ENCODE measurements around the gene CTNNBL1. TPM values are rescaled to one million over a fixed set of nuclear protein-coding genes. Genes with fewer than 3 reads are reported as not detected.

CTNNBL1 gene
- total RNA-seq, 4 donors from 2014 or later, result 25.5 to 38.4 (median 35.1) TPM

DNA sequence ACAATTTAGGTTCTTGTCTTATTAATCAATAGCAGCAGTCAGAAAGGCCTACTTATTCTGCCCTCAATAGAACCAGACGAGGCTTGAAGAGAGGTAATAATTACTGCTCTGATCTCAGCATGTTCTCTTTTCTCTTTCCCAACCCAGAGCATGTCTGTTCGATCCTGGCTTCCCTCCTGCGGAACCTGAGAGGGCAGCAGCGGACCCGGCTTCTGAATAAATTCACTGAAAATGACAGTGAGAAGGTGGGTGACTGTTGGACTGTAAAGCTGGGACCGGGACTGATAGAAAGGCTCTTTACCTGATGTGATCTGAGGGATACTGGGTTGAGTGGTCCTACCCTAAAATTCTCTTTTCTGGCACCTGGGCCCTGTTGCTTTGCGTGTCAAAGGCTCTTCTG, 146.1 kb downstream of the CTNNBL1 start:
- WGBS, 2 donors, result 80 to 83% methylated on average over 7 of the region's 7 CpGs
- peaks cover 0 to 50% (median 0%) of the 10 kb centered on the region in 3 donors for H3K36me3 ChIP-seq
- DNase-seq (ENCODE audit: low spot score in 2 of 2), result no peak

DNA sequence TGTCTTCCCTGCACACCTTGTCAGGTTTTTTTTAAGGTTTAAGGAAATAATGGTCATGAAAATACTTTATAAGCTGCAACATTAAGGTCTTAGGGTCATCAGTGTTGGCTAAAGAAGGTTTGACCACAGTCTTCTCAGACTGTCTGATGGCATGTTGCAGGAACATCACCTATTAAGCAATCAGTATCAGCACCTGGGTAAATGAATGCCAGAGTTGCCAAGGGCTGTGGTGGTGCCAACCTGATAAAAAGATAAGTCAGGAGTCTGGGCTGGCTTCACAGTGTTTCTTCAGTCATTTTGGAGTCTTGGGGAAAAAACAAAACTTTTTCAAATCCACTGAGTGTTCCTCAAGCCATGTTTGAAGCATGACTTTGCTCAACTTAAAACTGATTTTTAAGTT, 147.6 kb downstream of the CTNNBL1 start:
- DNase-seq (ENCODE audit: low spot score in 2 of 2), result no peak
- no peak overlapping the region for H3K4me3 ChIP-seq
- H3K4me1 ChIP-seq, result no peaks in the 10 kb centered on the region
- TF ChIP-seq, protein P1, sequence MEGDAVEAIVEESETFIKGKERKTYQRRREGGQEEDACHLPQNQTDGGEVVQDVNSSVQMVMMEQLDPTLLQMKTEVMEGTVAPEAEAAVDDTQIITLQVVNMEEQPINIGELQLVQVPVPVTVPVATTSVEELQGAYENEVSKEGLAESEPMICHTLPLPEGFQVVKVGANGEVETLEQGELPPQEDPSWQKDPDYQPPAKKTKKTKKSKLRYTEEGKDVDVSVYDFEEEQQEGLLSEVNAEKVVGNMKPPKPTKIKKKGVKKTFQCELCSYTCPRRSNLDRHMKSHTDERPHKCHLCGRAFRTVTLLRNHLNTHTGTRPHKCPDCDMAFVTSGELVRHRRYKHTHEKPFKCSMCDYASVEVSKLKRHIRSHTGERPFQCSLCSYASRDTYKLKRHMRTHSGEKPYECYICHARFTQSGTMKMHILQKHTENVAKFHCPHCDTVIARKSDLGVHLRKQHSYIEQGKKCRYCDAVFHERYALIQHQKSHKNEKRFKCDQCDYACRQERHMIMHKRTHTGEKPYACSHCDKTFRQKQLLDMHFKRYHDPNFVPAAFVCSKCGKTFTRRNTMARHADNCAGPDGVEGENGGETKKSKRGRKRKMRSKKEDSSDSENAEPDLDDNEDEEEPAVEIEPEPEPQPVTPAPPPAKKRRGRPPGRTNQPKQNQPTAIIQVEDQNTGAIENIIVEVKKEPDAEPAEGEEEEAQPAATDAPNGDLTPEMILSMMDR (IDR thresholded peaks at IDR 0.05), result no peak
- TF ChIP-seq POLR2A (IDR thresholded peaks at IDR 0.05) (no peak), EP300 (IDR thresholded peaks at IDR 0.05) (no peak)
- H3K27ac ChIP-seq, result no peak overlapping the region
- peaks cover 0 to 64% (median 0%) of the 10 kb centered on the region in 3 donors for H3K36me3 ChIP-seq
- no peaks in the 10 kb centered on the region for H3K9me3 ChIP-seq
- H3K27me3 ChIP-seq, result no peaks in the 10 kb centered on the region

More for the DNA sequence above, 146.1 kb downstream of the CTNNBL1 start:
- Histone ChIP-seq H3K4me3 (no peak overlapping the region), H3K4me1 (no peaks in the 10 kb centered on the region), H3K27me3 (no peaks in the 10 kb centered on the region), H3K27ac (no peak overlapping the region), H3K9me3 (no peaks in the 10 kb centered on the region)
- TF ChIP-seq, protein P1 (IDR thresholded peaks at IDR 0.05), result no peak
- TF ChIP-seq POLR2A (IDR thresholded peaks at IDR 0.05) (no peak), EP300 (IDR thresholded peaks at IDR 0.05) (no peak)

DNA sequence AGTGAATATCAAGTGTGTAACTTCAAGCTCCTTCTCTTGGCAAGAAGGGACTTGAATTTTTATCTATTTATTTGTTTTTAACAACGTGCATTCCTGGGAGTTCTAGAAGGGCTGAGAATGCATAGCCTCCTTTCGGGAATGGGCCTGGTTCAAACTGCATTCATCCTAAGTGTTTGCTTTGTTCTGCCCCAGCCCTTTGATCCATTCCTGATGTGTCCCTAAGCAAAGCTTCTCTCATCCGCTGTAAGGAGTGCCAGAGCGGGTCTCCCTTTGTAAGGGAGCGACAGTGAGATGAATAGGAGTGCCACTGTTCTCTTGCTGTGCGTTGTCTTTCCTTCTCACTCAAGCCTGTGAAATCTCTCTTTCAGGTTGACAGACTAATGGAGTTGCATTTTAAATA, 148.1 kb downstream of the CTNNBL1 start:
- TF ChIP-seq EP300 (IDR thresholded peaks at IDR 0.05) (no peak), POLR2A (IDR thresholded peaks at IDR 0.05) (no peak)
- TF ChIP-seq, protein P1 (IDR thresholded peaks at IDR 0.05), result no peak

DNA sequence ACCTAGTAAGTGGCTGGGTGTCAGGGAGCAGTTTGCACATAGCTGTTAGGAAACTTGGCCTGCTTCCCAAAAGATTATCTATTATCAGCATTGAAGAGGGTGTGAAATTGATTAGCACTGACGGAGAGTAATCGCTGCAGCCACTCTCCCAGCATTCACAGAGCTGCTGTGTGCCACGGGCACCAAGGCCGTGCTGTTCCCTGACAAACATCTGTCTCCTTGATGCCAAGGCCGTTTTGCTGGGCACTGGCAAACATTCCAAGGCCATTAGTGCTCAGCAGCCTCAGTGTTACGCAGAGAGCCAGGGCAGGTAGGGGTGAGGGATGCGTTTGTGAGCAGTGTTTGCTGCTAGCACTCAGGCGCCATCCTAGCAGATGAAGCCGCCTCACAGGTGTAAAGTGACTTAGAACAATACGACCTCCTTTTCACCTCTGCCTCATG, 151.4 kb downstream of the CTNNBL1 start:
- TF ChIP-seq, protein P1 (IDR thresholded peaks at IDR 0.05), result no peak
- no peak for TF ChIP-seq EP300 (IDR thresholded peaks at IDR 0.05)
- TF ChIP-seq POLR2A (IDR thresholded peaks at IDR 0.05), result no peak
- no peaks in the 10 kb centered on the region for H3K27me3 ChIP-seq
- DNase-seq (ENCODE audit: low spot score in 2 of 2), result no peak
- peaks cover 0 to 96% (median 0%) of the 10 kb centered on the region in 3 donors for H3K36me3 ChIP-seq
- H3K4me1 ChIP-seq, result no peaks in the 10 kb centered on the region
- WGBS, 2 donors, result 74 to 75% methylated on average over 10 of the region's 10 CpGs
- H3K27ac ChIP-seq, result no peak overlapping the region
- H3K9me3 ChIP-seq, result no peaks in the 10 kb centered on the region
- no peak overlapping the region for H3K4me3 ChIP-seq

More for the DNA sequence above, 148.1 kb downstream of the CTNNBL1 start:
- H3K4me3 ChIP-seq, result no peak overlapping the region
- peaks cover 0 to 70% (median 0%) of the 10 kb centered on the region in 3 donors for H3K36me3 ChIP-seq
- no peaks in the 10 kb centered on the region for H3K4me1 ChIP-seq
- H3K27me3 ChIP-seq, result no peaks in the 10 kb centered on the region
- no peaks in the 10 kb centered on the region for H3K9me3 ChIP-seq
- no peak for DNase-seq (ENCODE audit: low spot score in 2 of 2)
- WGBS, 2 donors, result 65 to 80% methylated on average over 6 of the region's 6 CpGs
- no peak overlapping the region for H3K27ac ChIP-seq

DNA sequence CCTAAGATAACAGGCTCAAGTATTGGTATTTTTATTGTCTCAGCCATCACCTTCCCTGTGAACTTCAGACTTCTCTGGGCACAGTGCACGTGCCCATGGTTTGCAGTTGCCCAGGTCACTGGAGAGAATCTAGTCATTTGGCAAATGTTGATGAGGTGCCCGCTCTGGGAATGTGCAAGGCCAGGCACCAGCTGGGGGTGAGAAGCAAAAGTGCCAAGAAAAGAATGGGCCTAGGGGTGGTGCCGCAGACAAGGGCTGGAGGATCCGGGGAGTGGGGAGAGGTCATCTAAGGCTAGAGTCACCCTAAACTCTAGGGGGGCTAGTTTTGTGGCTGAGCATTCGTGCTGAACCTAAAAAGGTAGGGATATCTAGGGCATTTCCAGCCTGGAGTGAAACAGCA, 152.0 kb downstream of the CTNNBL1 start:
- no peak overlapping the region for H3K4me3 ChIP-seq
- H3K36me3 ChIP-seq, result peaks cover 0 to 98% (median 0%) of the 10 kb centered on the region in 3 donors
- no peak overlapping the region for H3K27ac ChIP-seq
- no peaks in the 10 kb centered on the region for H3K9me3 ChIP-seq
- H3K4me1 ChIP-seq, result no peaks in the 10 kb centered on the region
- 92 to 93% methylated on average over 5 of the region's 5 CpGs for WGBS, 2 donors
- H3K27me3 ChIP-seq, result no peaks in the 10 kb centered on the region
- TF ChIP-seq, protein P1 (IDR thresholded peaks at IDR 0.05), result no peak
- TF ChIP-seq EP300 (IDR thresholded peaks at IDR 0.05), result no peak
- no peak for TF ChIP-seq POLR2A (IDR thresholded peaks at IDR 0.05)
- no peak for DNase-seq (ENCODE audit: low spot score in 2 of 2)
